ENCODE data around the gene GALNS. TPM values are rescaled to one million over a fixed set of nuclear protein-coding genes. Genes with fewer than 3 reads are reported as not detected.

The GALNS gene
- total and polyA plus RNA-seq, 2 of the 13 experiments (the other 11 are each of a cell fraction or from before 2014, with no cell fraction given): 9.2 to 9.8 TPM

DNA sequence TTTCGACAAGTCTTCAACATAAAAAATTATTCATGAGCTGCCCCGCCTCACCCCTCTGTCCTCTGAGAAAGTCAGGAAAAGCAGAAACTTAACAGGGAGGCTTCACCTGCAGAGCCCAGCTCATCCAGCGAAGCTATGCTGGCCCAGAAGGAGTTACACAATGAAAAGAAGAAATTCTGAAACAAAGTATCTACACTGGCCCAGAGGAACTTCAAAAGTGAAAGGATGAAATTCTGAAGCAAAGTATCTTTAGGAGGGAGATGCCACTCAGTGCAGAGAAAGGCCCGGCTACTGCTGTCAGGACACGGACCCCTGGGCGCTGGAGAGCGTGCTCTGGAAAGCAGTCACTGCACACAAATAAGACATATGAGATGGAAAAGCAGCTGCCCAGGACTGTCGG, 1.6 kb downstream of the GALNS start:
- in situ Hi-C loops (cut with HindIII; ENCODE audit: extremely low pct_ligation_motif_present, low pct_unique_long_range_greater_than_20kb): loop anchor here (5.0 kb wide), 2 partner anchors 43 to 98 kb away; partner anchors contain the start of gene APRT

More for the DNA sequence above, 1.6 kb downstream of the GALNS start:
- Histone ChIP-seq H3K79me2 (ENCODE audit: insufficient read depth, low read length) (peaks cover 12% of the 10 kb centered on the region), H3K9ac (ENCODE audit: insufficient read depth, low read depth, low read length) (no peak overlapping the region), H3K4me3 (replicated peaks in 1 of 3; ENCODE audit: insufficient read depth in 1 of 3, low read depth in 2 of 3, low read length in 3 of 3) (no peak overlapping the region), H4K20me1 (ENCODE audit: insufficient read depth, low read length) (peaks cover 3% of the 10 kb centered on the region; the same call in 1 of the 2 replicates), H3K4me1 (ENCODE audit: insufficient read depth, low read length) (peaks cover 15% of the 10 kb centered on the region), H3K9me3 (ENCODE audit: low read length) (no peaks in the 10 kb centered on the region), H3K36me3 (replicated peaks in 1 of 2; ENCODE audit: control insufficient read depth in 1 of 2, insufficient read depth in 2 of 2, low read length in 2 of 2) (peaks cover 6 to 20% of the 10 kb centered on the region in 2 experiments), H3K4me2 (ENCODE audit: low read depth, low read length) (no peak overlapping the region), H2AFZ (ENCODE audit: low read length) (no peak overlapping the region), H3K27ac (ENCODE audit: extremely low read length, insufficient read depth, low read length) (no peak overlapping the region), H3K27me3 (ENCODE audit: control insufficient read depth in 1 of 2, insufficient read depth in 2 of 2, low read length in 2 of 2) (no peaks in the 10 kb centered on the region; a peak in 1 of 5 replicates)
- ATAC-seq: no peak
- 89% methylated on average over 8 of the region's 8 CpGs for WGBS (ENCODE audit: low lambda C conversion rate)
- POLR2A ChIA-PET: interaction anchor here (0.6 kb wide), 1 partner anchor 9 kb away, joined by 3 read pairs; no protein-coding TSS in a partner anchor
- TF ChIP-seq ZNF136 (CRISPR knock-in tag; IDR thresholded peaks at IDR 0.05; ENCODE audit: low read depth) (no peak), PLSCR1 (CRISPR knock-in tag; IDR thresholded peaks at IDR 0.05; ENCODE audit: borderline replicate concordance) (no peak), TRIM22 (IDR thresholded peaks at IDR 0.05) (no peak), CBX5 (CRISPR knock-in tag; IDR thresholded peaks at IDR 0.05; ENCODE audit: borderline replicate concordance) (no peak), HOXD1 (CRISPR knock-in tag; IDR thresholded peaks at IDR 0.05) (no peak), ZNF766 (CRISPR knock-in tag; IDR thresholded peaks at IDR 0.05; ENCODE audit: borderline replicate concordance) (no peak)
- TF ChIP-seq, protein P1, sequence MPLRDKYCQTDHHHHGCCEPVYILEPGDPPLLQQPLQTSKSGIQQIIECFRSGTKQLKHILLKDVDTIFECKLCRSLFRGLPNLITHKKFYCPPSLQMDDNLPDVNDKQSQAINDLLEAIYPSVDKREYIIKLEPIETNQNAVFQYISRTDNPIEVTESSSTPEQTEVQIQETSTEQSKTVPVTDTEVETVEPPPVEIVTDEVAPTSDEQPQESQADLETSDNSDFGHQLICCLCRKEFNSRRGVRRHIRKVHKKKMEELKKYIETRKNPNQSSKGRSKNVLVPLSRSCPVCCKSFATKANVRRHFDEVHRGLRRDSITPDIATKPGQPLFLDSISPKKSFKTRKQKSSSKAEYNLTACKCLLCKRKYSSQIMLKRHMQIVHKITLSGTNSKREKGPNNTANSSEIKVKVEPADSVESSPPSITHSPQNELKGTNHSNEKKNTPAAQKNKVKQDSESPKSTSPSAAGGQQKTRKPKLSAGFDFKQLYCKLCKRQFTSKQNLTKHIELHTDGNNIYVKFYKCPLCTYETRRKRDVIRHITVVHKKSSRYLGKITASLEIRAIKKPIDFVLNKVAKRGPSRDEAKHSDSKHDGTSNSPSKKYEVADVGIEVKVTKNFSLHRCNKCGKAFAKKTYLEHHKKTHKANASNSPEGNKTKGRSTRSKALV (CRISPR knock-in tag; IDR thresholded peaks at IDR 0.05): no peak
- no TSS peak for BruUV-seq (replicated peaks)
- no peak for DNase-seq (ENCODE audit: low spot score)
- no peak for FAIRE-seq
- CTCF ChIA-PET (ENCODE audit: low intra/inter-chr PET ratio, low total read pairs): no interaction called here
- intact Hi-C loops (cut with micrococcal nuclease; ENCODE audit: unreplicated experiment): loop anchor here (5.0 kb wide), 2 partner anchors 38 to 98 kb away; no protein-coding TSS in a partner anchor
